Erythroblast (primary cell): ENCODE results near the gene CUX1.

Experiments used
- GATA1 ChIP-seq: IDR thresholded peaks from 2 replicates; pipeline ENCODE4 v1.6.1; 2011; ENCODE audit warnings: low read depth, mild to moderate bottlenecking, control low read depth, low read length, moderate library complexity
- POLR2A ChIP-seq: IDR thresholded peaks from 2 replicates; pipeline ENCODE4 v1.6.1; 2011; ENCODE audit warnings: mild to moderate bottlenecking, low read length

DNA sequence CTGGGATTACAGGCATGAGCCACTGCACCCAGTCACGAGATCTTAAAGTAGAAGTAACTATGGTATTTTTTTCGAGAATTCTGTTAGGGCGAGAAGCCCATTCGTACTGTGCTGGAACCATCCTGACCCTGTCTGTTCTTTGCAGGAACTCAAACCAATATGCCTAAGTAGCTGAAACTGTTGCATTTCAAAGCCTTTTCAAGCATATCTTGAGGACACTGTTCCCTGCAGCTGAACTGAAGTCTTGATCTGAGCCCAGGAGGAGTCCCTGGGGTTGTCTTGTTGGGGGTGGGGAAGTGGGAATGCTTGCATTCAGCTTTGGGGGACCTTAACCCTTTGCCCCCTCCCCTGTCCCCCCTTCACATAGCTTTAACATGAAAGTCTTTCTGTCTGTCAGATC lies 61.5 kb downstream of the CUX1 start:
- no peak for TF ChIP-seq POLR2A
- TF ChIP-seq GATA1: no peak
